Articular chondrocyte of knee joint (primary cell): ENCODE measurements around the gene SLC47A1. TPM values are rescaled to one million over a fixed set of nuclear protein-coding genes. Genes with fewer than 3 reads are reported as not detected.

Experiments
- small RNA-seq: library from RNA; depleted of rRNA; stranded (forward); fragments of <200 nt; gene quantifications from one replicate; pipeline ENCODE3, GENCODE V24; 2012
- total RNA-seq: library from RNA; depleted of rRNA; stranded (reverse); fragments of >200 nt; gene quantifications from 2 replicates; pipeline ENCODE4 v1.2.3, GENCODE V29; 2012

Gene SLC47A1, protein sequence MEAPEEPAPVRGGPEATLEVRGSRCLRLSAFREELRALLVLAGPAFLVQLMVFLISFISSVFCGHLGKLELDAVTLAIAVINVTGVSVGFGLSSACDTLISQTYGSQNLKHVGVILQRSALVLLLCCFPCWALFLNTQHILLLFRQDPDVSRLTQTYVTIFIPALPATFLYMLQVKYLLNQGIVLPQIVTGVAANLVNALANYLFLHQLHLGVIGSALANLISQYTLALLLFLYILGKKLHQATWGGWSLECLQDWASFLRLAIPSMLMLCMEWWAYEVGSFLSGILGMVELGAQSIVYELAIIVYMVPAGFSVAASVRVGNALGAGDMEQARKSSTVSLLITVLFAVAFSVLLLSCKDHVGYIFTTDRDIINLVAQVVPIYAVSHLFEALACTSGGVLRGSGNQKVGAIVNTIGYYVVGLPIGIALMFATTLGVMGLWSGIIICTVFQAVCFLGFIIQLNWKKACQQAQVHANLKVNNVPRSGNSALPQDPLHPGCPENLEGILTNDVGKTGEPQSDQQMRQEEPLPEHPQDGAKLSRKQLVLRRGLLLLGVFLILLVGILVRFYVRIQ
- 10.2 and 14.9 TPM in 2 replicates for total RNA-seq

DNA sequence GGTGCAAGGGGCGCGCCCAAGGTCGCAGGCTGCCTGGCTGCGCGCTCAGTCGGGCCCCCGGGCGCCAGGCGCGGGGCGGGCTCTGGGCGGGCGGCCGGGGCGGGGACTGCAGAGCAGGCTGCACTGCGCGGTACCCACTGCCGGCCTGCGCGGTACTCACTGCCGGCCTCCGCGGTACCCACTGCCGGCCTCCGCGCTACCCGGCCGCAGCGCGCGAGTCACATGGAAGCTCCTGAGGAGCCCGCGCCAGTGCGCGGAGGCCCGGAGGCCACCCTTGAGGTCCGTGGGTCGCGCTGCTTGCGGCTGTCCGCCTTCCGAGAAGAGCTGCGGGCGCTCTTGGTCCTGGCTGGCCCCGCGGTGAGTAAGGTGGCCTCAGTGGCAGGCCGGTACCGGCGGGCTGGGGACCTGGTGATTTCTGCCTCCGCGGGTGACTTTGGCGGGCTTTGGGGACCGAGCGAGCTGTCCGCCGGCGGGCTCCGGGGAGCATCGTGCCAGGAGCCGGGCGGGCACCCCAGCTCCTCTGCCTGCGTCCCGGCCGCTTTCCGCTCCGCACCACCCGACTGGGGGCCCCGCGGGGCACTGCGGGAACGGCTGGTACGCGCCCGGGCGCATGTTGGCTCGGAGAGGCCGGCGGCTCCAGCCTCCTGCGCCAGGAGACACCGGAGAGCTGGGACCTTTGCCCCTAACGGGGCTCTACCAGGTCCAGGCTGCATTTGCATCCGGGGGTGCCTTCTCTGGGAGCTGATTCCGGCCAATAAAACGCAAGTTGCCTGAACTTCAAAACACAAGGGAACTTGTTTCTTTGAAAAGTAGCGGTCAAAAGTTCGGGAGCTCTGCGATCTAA, at the start of gene SLC47A1:
TSS of gene SLC47A1 (plus strand) at position 137 of the 844 bp plus-strand sequence. CDS start at position 223, 86 bp downstream.

Small RNA genes within 50 kb of the gene (small RNA-seq; reads per million reads assigned to genes)
- not detected for gene AC025627.2
- gene NMTRQ-TTG12-1 = not detected

Other genes with a start within 250 kb of the SLC47A1 start
- gene B9D1, start 171.1 kb upstream of the SLC47A1 start, total RNA-seq = 24.2 and 30.6 TPM in 2 replicates
- gene MAPK7, start 155.4 kb upstream of the SLC47A1 start, total RNA-seq = 14.8 and 19.2 TPM in 2 replicates
- 3.7 and 6.8 TPM in 2 replicates for gene MFAP4, start 146.7 kb upstream of the SLC47A1 start, total RNA-seq
- 2.6 and 3.5 TPM in 2 replicates for gene RNF112, start 122.6 kb upstream of the SLC47A1 start, total RNA-seq
- 279 and 297 TPM in 2 replicates for gene ALDH3A2, start 114.9 kb downstream of the SLC47A1 start, total RNA-seq
- 0.39 and 0.54 TPM in 2 replicates for gene SLC47A2, start 182.7 kb downstream of the SLC47A1 start, total RNA-seq
- 5.6 and 9.3 TPM in 2 replicates for gene ALDH3A1, start 214.4 kb downstream of the SLC47A1 start, total RNA-seq